ENCODE results near the gene EVI5L.
"Not testable (repeated sequence)": the region's sequence is repeated elsewhere in the genome, so short reads cannot be mapped to it uniquely, and the experiment has no call there.

EVI5L gene

GRCh38 chr19:7806234-7806633 is 23.8 kb upstream of the EVI5L start:
- Histone ChIP-seq H3K27me3 (ENCODE audit: insufficient read depth, low read depth, severe bottlenecking) (no peaks in the 10 kb centered on the region), H3K27ac (no peak overlapping the region), H3K36me3 (no peaks in the 10 kb centered on the region), H3K4me3 (ENCODE audit: low read depth, low read length) (no peak overlapping the region), H3K9me3 (ENCODE audit: severe bottlenecking) (no peaks in the 10 kb centered on the region)
- DNase-seq = no peak
- TF ChIP-seq CTCF (IDR thresholded peaks at IDR 0.05; ENCODE audit: low read depth, low read length) = no peak

- no peaks in the 10 kb centered on the region for H3K27me3 ChIP-seq (ENCODE audit: insufficient read depth, low read depth, severe bottlenecking)
- H3K27ac ChIP-seq = no peak overlapping the region
- no peak for TF ChIP-seq CTCF (IDR thresholded peaks at IDR 0.05; ENCODE audit: low read depth, low read length)
- no peaks in the 10 kb centered on the region for H3K9me3 ChIP-seq (ENCODE audit: severe bottlenecking)
- DNase-seq = no peak
- H3K36me3 ChIP-seq = no peaks in the 10 kb centered on the region
- no peak overlapping the region for H3K4me3 ChIP-seq (ENCODE audit: low read depth, low read length)
Measured at GRCh38 chr19:7806876-7807275, 23.1 kb upstream of the EVI5L start.

- H3K9me3 ChIP-seq (ENCODE audit: severe bottlenecking) = peaks cover 7% of the 10 kb centered on the region
- no peak overlapping the region for H3K4me3 ChIP-seq (ENCODE audit: low read depth, low read length)
- H3K27me3 ChIP-seq (ENCODE audit: insufficient read depth, low read depth, severe bottlenecking) = no peaks in the 10 kb centered on the region
- no peaks in the 10 kb centered on the region for H3K36me3 ChIP-seq
- TF ChIP-seq CTCF (IDR thresholded peaks at IDR 0.05; ENCODE audit: low read depth, low read length) = no peak
- H3K27ac ChIP-seq = no peak overlapping the region
- peak; percentile 53 for DNase-seq
Measured at GRCh38 chr19:7808108-7808507, 21.9 kb upstream of the EVI5L start.

- Histone ChIP-seq H3K9me3 (ENCODE audit: severe bottlenecking) (peaks cover 7% of the 10 kb centered on the region), H3K27me3 (ENCODE audit: insufficient read depth, low read depth, severe bottlenecking) (no peaks in the 10 kb centered on the region), H3K27ac (no peak overlapping the region), H3K4me3 (ENCODE audit: low read depth, low read length) (no peak overlapping the region), H3K36me3 (no peaks in the 10 kb centered on the region)
- no peak for TF ChIP-seq CTCF (IDR thresholded peaks at IDR 0.05; ENCODE audit: low read depth, low read length)
- no peak for DNase-seq
Measured at GRCh38 chr19:7811989-7812388, 18.0 kb upstream of the EVI5L start.

- Histone ChIP-seq H3K9me3 (ENCODE audit: severe bottlenecking) (peaks cover 16% of the 10 kb centered on the region), H3K27me3 (ENCODE audit: insufficient read depth, low read depth, severe bottlenecking) (no peaks in the 10 kb centered on the region), H3K27ac (no peak overlapping the region), H3K36me3 (no peaks in the 10 kb centered on the region), H3K4me3 (ENCODE audit: low read depth, low read length) (no peak overlapping the region)
- TF ChIP-seq CTCF (IDR thresholded peaks at IDR 0.05; ENCODE audit: low read depth, low read length) = no peak
- no peak for DNase-seq
Measured at GRCh38 chr19:7815325-7815724, 14.7 kb upstream of the EVI5L start.

- H3K27ac ChIP-seq; H3K27me3 ChIP-seq (ENCODE audit: insufficient read depth, low read depth, severe bottlenecking); H3K36me3 ChIP-seq; DNase-seq; H3K4me3 ChIP-seq (ENCODE audit: low read depth, low read length): not testable (repeated sequence)
- H3K9me3 ChIP-seq (ENCODE audit: severe bottlenecking) = peaks cover 16% of the 10 kb centered on the region
Measured at GRCh38 chr19:7816040-7816439, 14.0 kb upstream of the EVI5L start.

Data from WERI-Rb-1 (cell line).